ENCODE results near the gene RASAL2. TPM values are rescaled to one million over a fixed set of nuclear protein-coding genes. Genes with fewer than 3 reads are reported as not detected.
A peak's percentile ranks its signal among the peaks of the same experiment; 100 is the strongest.

Gene RASAL2
- total and polyA plus RNA-seq, 2 of the 4 experiments (the other 2 are of a cell fraction): 13.1 to 20.6 TPM

- ChIA-PET POLR2A (ENCODE audit: unreplicated experiment) (no interaction called here), CTCF (interaction anchor here (0.7 to 1.3 kb wide), 2 partner anchors 10 to 451 kb away, joined by 3 read pairs; no protein-coding TSS in a partner anchor)
- Histone ChIP-seq H4K8ac (ENCODE audit: low read depth in 2 of 2, low read length in 2 of 2) (no peak overlapping the region), H2BK120ac (ENCODE audit: low read depth, low read length) (no peak overlapping the region), H2BK20ac (ENCODE audit: low read depth, low read length) (no peak overlapping the region), H3K9me3 (ENCODE audit: control insufficient read depth, insufficient read depth, low read length) (no peaks in the 10 kb centered on the region), H3K14ac (replicated peaks; ENCODE audit: low read depth, low read length) (no peak overlapping the region), H2BK15ac (ENCODE audit: low read depth, low read length) (no peak overlapping the region), H3K27ac (ENCODE audit: insufficient read depth, low read length) (no peak overlapping the region), H2AK5ac (ENCODE audit: low read depth, low read length) (no peak overlapping the region), H2AK9ac (replicated peaks; ENCODE audit: low read depth, low read length, poor library complexity) (no peak overlapping the region), H4K5ac (ENCODE audit: low read depth, low read length) (no peak overlapping the region), H3K79me1 (ENCODE audit: low read depth in 1 of 2, low read length in 2 of 2) (no peaks in the 10 kb centered on the region; a peak in 1 of 4 replicates), H3K56ac (ENCODE audit: extremely low read depth, insufficient read depth, low read length) (no peak overlapping the region), H2AFZ (replicated peaks; ENCODE audit: low read length, poor library complexity) (no peak overlapping the region), H3K9me1 (ENCODE audit: insufficient read depth, low read length) (peaks cover 2% of the 10 kb centered on the region; the same call in 1 of the 2 replicates), H3K4me3 (ENCODE audit: insufficient read depth, low read depth, low read length) (no peak overlapping the region), H3K36me3 (ENCODE audit: control insufficient read depth, insufficient read depth, low read length) (no peaks in the 10 kb centered on the region), H3K4ac (ENCODE audit: low read depth, low read length) (no peak overlapping the region), H3K18ac (ENCODE audit: low read depth, low read length) (no peak overlapping the region), H2BK5ac (ENCODE audit: low read depth, low read length, poor library complexity, severe bottlenecking) (peak overlapping the region; percentile 15), H3K27me3 (ENCODE audit: control insufficient read depth, insufficient read depth, low read length) (no peaks in the 10 kb centered on the region), H3K23ac (ENCODE audit: low read depth, low read length) (no peak overlapping the region), H3K4me1 (ENCODE audit: control insufficient read depth, insufficient read depth, low read length) (peaks cover 1% of the 10 kb centered on the region; the same call in 1 of the 2 replicates), H4K91ac (ENCODE audit: insufficient read depth, low read depth, low read length) (no peak overlapping the region), H3K9ac (ENCODE audit: low read depth, low read length) (no peak overlapping the region), H3K4me2 (ENCODE audit: low read depth, low read length) (no peak overlapping the region; the same call in 1 of the 2 replicates), H4K20me1 (ENCODE audit: insufficient read depth, low read length) (no peaks in the 10 kb centered on the region)
- TF ChIP-seq NFE2L2 (IDR thresholded peaks at IDR 0.05; ENCODE audit: low read depth, low read length) (no peak), FOS (IDR thresholded peaks at IDR 0.05; ENCODE audit: low read depth, low read length) (peak; percentile 97), CEBPB (IDR thresholded peaks at IDR 0.05; ENCODE audit: low read depth, low read length) (peak; percentile 62), POLR2A (IDR thresholded peaks at IDR 0.05; ENCODE audit: low read depth, low read length) (no peak), BHLHE40 (IDR thresholded peaks at IDR 0.05; ENCODE audit: low read depth, low read length) (peak; percentile 29; the same call in 1 of the 2 replicates)
- DNase-seq (peak; percentile 91), ATAC-seq (ENCODE audit: low read depth) (peak; percentile 87)
- no TSS peak for BruUV-seq (replicated peaks)
- intact Hi-C loops (cut with micrococcal nuclease) (loop anchor here (5.0 kb wide), 1 partner anchor 34 kb away; no protein-coding TSS in a partner anchor), dilution Hi-C loops (cut with HindIII; ENCODE audit: low sequenced_read_pairs, unreplicated experiment) (no loop called here), in situ Hi-C loops (cut with MboI; ENCODE audit: low sequenced_read_pairs) (no loop called here)
- no CpG with 5 or more reads among the region's 2 CpGs for WGBS, 2 experiments (ENCODE audit: extremely low coverage in 2 of 2, insufficient read length in 1 of 2)
These were observed 324.0 kb downstream of the RASAL2 start for GRCh38 chr1:178417858-178418257.
